Hepatocyte (in vitro differentiated cells): ENCODE data around the gene MAMDC2. TPM values are rescaled to one million over a fixed set of nuclear protein-coding genes. Genes with fewer than 3 reads are reported as not detected.

Experiments
- DNase-seq: peaks from one replicate; pipeline ENCODE4 v3.0.0-alpha.2; 2016; ENCODE audit warnings: low spot score
- H2AFZ ChIP-seq: fragments of 200-600 bp; sonication (generic); 2 replicates; pipeline ENCODE4 v1.6.0; 2016; ENCODE audit warnings: antibody characterized with exemption, mild to moderate bottlenecking
- H3K27ac ChIP-seq: fragments of 200-600 bp; sonication (generic); 2 replicates; pipeline ENCODE4 v1.5.1; 2016; ENCODE audit warnings: mild to moderate bottlenecking
- H3K27me3 ChIP-seq: fragments of 200-600 bp; sonication (generic); 2 replicates; pipeline ENCODE4 v1.6.1; 2016
- H3K36me3 ChIP-seq: fragments of 200-600 bp; sonication (generic); replicated peaks from 2 replicates; pipeline ENCODE4 v1.5.1; 2016; ENCODE audit warnings: low read depth; ENCODE audit not compliant: insufficient read depth
- H3K4me1 ChIP-seq: fragments of 200-600 bp; sonication (generic); 2 replicates; pipeline ENCODE4 v1.5.1; 2016; ENCODE audit warnings: mild to moderate bottlenecking, moderate library complexity; ENCODE audit not compliant: insufficient read depth
- H3K4me2 ChIP-seq: fragments of 200-600 bp; sonication (generic); 2 replicates; pipeline ENCODE4 v1.6.0; 2016
- H3K4me3 ChIP-seq: fragments of 200-600 bp; sonication (generic); 2 replicates; pipeline ENCODE4 v1.5.1; 2016; ENCODE audit warnings: mild to moderate bottlenecking
- H3K79me2 ChIP-seq: fragments of 200-600 bp; sonication (generic); 2 replicates; pipeline ENCODE4 v1.6.0; 2017; ENCODE audit warnings: mild to moderate bottlenecking
- H3K9me2 ChIP-seq: fragments of 200-600 bp; sonication (generic); replicated peaks from 2 replicates; pipeline ENCODE4 v1.6.0; 2017; ENCODE audit warnings: mild to moderate bottlenecking; ENCODE audit not compliant: insufficient read depth
- H3K9me3 ChIP-seq: fragments of 200-600 bp; sonication (generic); 2 replicates; pipeline ENCODE4 v1.5.1; 2016; ENCODE audit warnings: low read depth, mild to moderate bottlenecking
- H4K20me1 ChIP-seq: fragments of 200-600 bp; sonication (generic); 2 replicates; pipeline ENCODE4 v1.6.0; 2016; ENCODE audit warnings: mild to moderate bottlenecking; ENCODE audit not compliant: insufficient read depth, poor library complexity, severe bottlenecking
- CTCF ChIP-seq: fragments of 200-600 bp; sonication (generic); IDR thresholded peaks from 2 replicates; pipeline ENCODE4 v1.5.1; 2016; ENCODE audit warnings: antibody characterized with exemption, mild to moderate bottlenecking; ENCODE audit not compliant: poor library complexity
- EZH2 ChIP-seq: fragments of 200-600 bp; sonication (generic); IDR thresholded peaks from 2 replicates; pipeline ENCODE4 v1.6.1; 2016; ENCODE audit warnings: antibody characterized with exemption, mild to moderate bottlenecking, borderline replicate concordance
- EZH2phosphoT487 ChIP-seq: fragments of 200-600 bp; sonication (generic); IDR thresholded peaks from one replicate; pipeline ENCODE4 v1.6.1; 2018; ENCODE audit warnings: antibody characterized with exemption, mild to moderate bottlenecking, low read depth, moderate library complexity; ENCODE audit not compliant: unreplicated experiment, severe bottlenecking
- WGBS: methylation state at CpG from one replicate; pipeline ENCODE4 v1.1.6; 2016; ENCODE audit warnings: low lambda C conversion rate; ENCODE audit errors: missing lambda C conversion rate; 5-methylcytosine and 5-hydroxymethylcytosine counted together
- polyA plus RNA-seq: library from polyadenylated mRNA; unstranded; fragments of >200 nt; fragmentation: Nextera tagmentation; extraction: Ambion mirVana; gene quantifications from 2 replicates; pipeline ENCODE4 v1.2.1, GENCODE V29; 2016
- total RNA-seq: library from RNA; depleted of rRNA; stranded (reverse); fragments of >200 nt; gene quantifications from 2 replicates; pipeline ENCODE4 v1.2.3, GENCODE V29; 2014

Gene MAMDC2
- total and polyA plus RNA-seq, 2 experiments from 2014 or later, result 0.65 to 1.9 TPM

GRCh38 chr9:70147651-70148050 lies 104.0 kb downstream of the MAMDC2 start:
- no peak overlapping the region for H3K4me3 ChIP-seq
- H3K9me2 ChIP-seq, result no peaks in the 10 kb centered on the region
- no peak overlapping the region for H2AFZ ChIP-seq
- H4K20me1 ChIP-seq, result no peaks in the 10 kb centered on the region
- H3K27me3 ChIP-seq, result no peaks in the 10 kb centered on the region
- no peak for DNase-seq
- H3K9me3 ChIP-seq, result no peaks in the 10 kb centered on the region
- H3K4me1 ChIP-seq, result peaks cover 13% of the 10 kb centered on the region
- no peak overlapping the region for H3K27ac ChIP-seq
- H3K36me3 ChIP-seq, result no peaks in the 10 kb centered on the region
- 85% methylated on average over 3 of the region's 3 CpGs for WGBS
- no peak for TF ChIP-seq EZH2
- no peak for TF ChIP-seq CTCF
- no peak for TF ChIP-seq EZH2phosphoT487
- H3K79me2 ChIP-seq, result no peaks in the 10 kb centered on the region
- H3K4me2 ChIP-seq, result no peak overlapping the region

GRCh38 chr9:70152350-70152749 lies 108.7 kb downstream of the MAMDC2 start:
- no peaks in the 10 kb centered on the region for H3K9me2 ChIP-seq
- no peaks in the 10 kb centered on the region for H3K4me1 ChIP-seq
- DNase-seq, result no peak
- H3K4me2 ChIP-seq, result no peak overlapping the region
- no peaks in the 10 kb centered on the region for H3K79me2 ChIP-seq
- no peaks in the 10 kb centered on the region for H3K27me3 ChIP-seq
- H3K36me3 ChIP-seq, result no peaks in the 10 kb centered on the region
- H2AFZ ChIP-seq, result no peak overlapping the region
- H3K27ac ChIP-seq, result no peak overlapping the region
- H3K4me3 ChIP-seq, result no peak overlapping the region
- 77% methylated on average over 3 of the region's 3 CpGs for WGBS
- H4K20me1 ChIP-seq, result no peaks in the 10 kb centered on the region
- H3K9me3 ChIP-seq, result no peaks in the 10 kb centered on the region
- no peak for TF ChIP-seq EZH2
- TF ChIP-seq CTCF, result no peak
- TF ChIP-seq EZH2phosphoT487, result no peak

DNA sequence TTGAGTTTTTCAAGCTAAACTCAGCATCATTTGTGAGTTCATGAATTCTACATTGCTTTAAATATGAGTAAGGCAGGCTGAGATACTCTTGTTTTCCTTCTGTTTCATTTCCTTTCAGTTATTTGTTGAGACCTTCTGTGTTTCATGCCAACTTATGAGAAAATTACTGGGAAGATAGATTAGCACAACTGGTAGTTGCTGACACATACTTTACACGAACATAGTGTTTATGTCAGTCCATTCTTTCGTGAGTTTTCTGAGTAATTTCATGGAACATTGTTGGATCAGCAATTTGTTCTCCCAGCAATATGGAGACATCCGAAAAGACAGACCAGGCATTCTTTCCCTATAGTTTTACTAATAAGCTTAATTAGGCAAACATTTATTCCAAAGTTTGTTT lies 113.1 kb downstream of the MAMDC2 start:
- H3K9me3 ChIP-seq, result no peaks in the 10 kb centered on the region
- H3K27ac ChIP-seq, result no peak overlapping the region
- no peaks in the 10 kb centered on the region for H3K27me3 ChIP-seq
- TF ChIP-seq EZH2phosphoT487 (no peak), CTCF (no peak), EZH2 (no peak)
- H2AFZ ChIP-seq, result no peak overlapping the region
- peaks cover 3% of the 10 kb centered on the region for H3K4me1 ChIP-seq
- DNase-seq, result no peak
- WGBS, result 69% methylated on average over 3 of the region's 3 CpGs
- no peak overlapping the region for H3K4me3 ChIP-seq
- no peaks in the 10 kb centered on the region for H3K9me2 ChIP-seq
- H4K20me1 ChIP-seq, result no peaks in the 10 kb centered on the region
- no peaks in the 10 kb centered on the region for H3K79me2 ChIP-seq
- no peak overlapping the region for H3K4me2 ChIP-seq
- H3K36me3 ChIP-seq, result no peaks in the 10 kb centered on the region

DNA sequence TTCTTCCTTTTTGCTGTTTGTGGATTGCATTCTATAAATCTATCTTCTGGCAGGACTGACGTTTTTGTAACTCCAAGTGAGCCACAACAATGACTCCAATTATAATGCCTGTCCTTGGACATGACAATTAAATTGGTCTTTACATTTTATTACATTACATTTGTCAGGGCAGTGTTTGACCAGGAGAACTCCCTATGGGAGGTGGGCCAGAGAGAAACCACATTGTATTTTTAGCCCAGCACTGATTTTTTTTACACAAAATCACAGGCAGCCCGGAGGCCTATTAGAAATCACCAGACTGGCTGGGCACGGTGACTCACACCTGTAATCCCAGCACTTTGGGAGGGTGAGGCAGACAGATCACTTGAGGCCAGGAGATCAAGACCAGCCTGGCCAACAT lies 116.0 kb downstream of the MAMDC2 start:
- Histone ChIP-seq H3K27me3 (no peaks in the 10 kb centered on the region), H4K20me1 (no peaks in the 10 kb centered on the region), H3K4me1 (peaks cover 3% of the 10 kb centered on the region), H3K4me2 (no peak overlapping the region), H3K27ac (no peak overlapping the region), H3K9me2 (no peaks in the 10 kb centered on the region), H2AFZ (no peak overlapping the region), H3K4me3 (no peak overlapping the region), H3K79me2 (no peaks in the 10 kb centered on the region), H3K9me3 (no peaks in the 10 kb centered on the region), H3K36me3 (no peaks in the 10 kb centered on the region)
- TF ChIP-seq EZH2 (no peak), CTCF (no peak), EZH2phosphoT487 (no peak)
- WGBS, result 77% methylated on average over 3 of the region's 3 CpGs
- no peak for DNase-seq
